Measurements from ENCODE around the gene DTNB. TPM values are rescaled to one million over a fixed set of nuclear protein-coding genes. Genes with fewer than 3 reads are reported as not detected.

DTNB gene
- total and polyA plus RNA-seq, 2 donors (not counting 3 experiments of a cell fraction or from before 2014, with no cell fraction given) = 11.5 to 17.0 TPM

DNA sequence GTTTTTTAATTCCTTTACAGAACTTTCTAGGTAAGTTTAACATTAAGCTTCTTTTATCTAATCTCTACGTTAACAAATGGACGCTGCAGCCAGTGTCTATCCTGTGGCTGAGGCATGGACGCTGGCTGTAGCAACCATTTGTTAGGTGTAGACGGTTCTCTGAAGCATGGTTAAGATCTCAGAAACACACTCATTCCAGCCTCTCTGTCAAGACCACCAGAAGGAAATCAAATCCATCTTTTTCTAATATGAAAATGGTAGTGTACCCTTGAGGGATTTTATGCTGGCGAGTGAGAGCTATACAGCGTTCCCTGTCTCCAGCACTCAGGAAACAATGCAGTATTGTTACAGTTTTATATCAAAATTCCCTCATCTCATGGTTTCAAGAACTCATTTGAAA, 78.0 kb downstream of the DTNB start:
- DNase-seq (ENCODE audit: low read depth, low spot score) = no peak
- Histone ChIP-seq H3K27me3 (ENCODE audit: control insufficient read depth in 2 of 2, insufficient read depth in 2 of 2, low read length in 2 of 2) (no peaks in the 10 kb centered on the region), H3K36me3 (ENCODE audit: control insufficient read depth in 2 of 2, extremely low read depth in 1 of 2, insufficient read depth in 2 of 2, low read length in 2 of 2) (no peaks in the 10 kb centered on the region), H2AFZ (ENCODE audit: low read depth, low read length) (no peak overlapping the region), H3K4me1 (ENCODE audit: control insufficient read depth, extremely low read depth, insufficient read depth, low read length) (no peaks in the 10 kb centered on the region), H3K9me1 (replicated peaks; ENCODE audit: control insufficient read depth, extremely low read depth, insufficient read depth, low read length) (no peaks in the 10 kb centered on the region), H3K9me3 (replicated peaks; ENCODE audit: control insufficient read depth, insufficient read depth, low read length) (no peaks in the 10 kb centered on the region), H3K27ac (ENCODE audit: insufficient read depth, low read depth, low read length) (no peak overlapping the region), H3K79me2 (ENCODE audit: control insufficient read depth, insufficient read depth, low read length) (no peaks in the 10 kb centered on the region), H3K4me3 (replicated peaks in 1 of 3; ENCODE audit: insufficient read depth in 1 of 3, low read depth in 1 of 3, low read length in 3 of 3) (no peak overlapping the region), H3K4me2 (ENCODE audit: insufficient read depth, low read length) (no peak overlapping the region), H3K9ac (replicated peaks; ENCODE audit: extremely low read depth, insufficient read depth, low read length) (no peak overlapping the region), H4K20me1 (replicated peaks; ENCODE audit: control insufficient read depth, extremely low read depth, insufficient read depth, low read length) (no peaks in the 10 kb centered on the region)
- FAIRE-seq = peak; percentile 4
- CTCF ChIA-PET = interaction anchor here (1.0 kb wide), 2 partner anchors 10 to 12 kb away, joined by 3 read pairs; no protein-coding TSS in a partner anchor
- POLR2A ChIA-PET = no interaction called here
- intact Hi-C loops (cut with micrococcal nuclease) = no loop called here
- TF ChIP-seq POLR2A (IDR thresholded peaks at IDR 0.05; ENCODE audit: low read depth, low read length) (no peak), POLR2AphosphoS5 (IDR thresholded peaks at IDR 0.05; ENCODE audit: insufficient read depth, low read depth, low read length) (no peak), EZH2 (IDR thresholded peaks at IDR 0.05; ENCODE audit: borderline replicate concordance, low read depth, low read length, severe bottlenecking) (no peak), CTCF (IDR thresholded peaks at IDR 0.05; ENCODE audit: extremely low read depth in 1 of 2, insufficient read depth in 1 of 2, low read depth in 1 of 2, low read length in 2 of 2) (no peak), GATA2 (IDR thresholded peaks at IDR 0.05; ENCODE audit: insufficient read depth, insufficient read length, low read depth, low read length) (no peak), JUN (IDR thresholded peaks at IDR 0.05; ENCODE audit: borderline replicate concordance, insufficient read depth, insufficient read length, low read depth) (no peak), FOS (IDR thresholded peaks at IDR 0.05; ENCODE audit: borderline replicate concordance, insufficient read depth, low read length) (no peak), MYC (IDR thresholded peaks at IDR 0.05; ENCODE audit: low read depth, low read length) (no peak)
- TF ChIP-seq, protein P1, sequence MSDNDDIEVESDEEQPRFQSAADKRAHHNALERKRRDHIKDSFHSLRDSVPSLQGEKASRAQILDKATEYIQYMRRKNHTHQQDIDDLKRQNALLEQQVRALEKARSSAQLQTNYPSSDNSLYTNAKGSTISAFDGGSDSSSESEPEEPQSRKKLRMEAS (IDR thresholded peaks at IDR 0.05; ENCODE audit: insufficient read depth, insufficient read length) = no peak
- dilution Hi-C loops (cut with MboI; ENCODE audit: extremely low pct_ligation_motif_present, low sequenced_read_pairs) = no loop called here
- BruUV-seq (replicated peaks) = no TSS peak
